Stimulated activated CD8-positive, alpha-beta memory T cell treated with anti-CD3 and anti-CD28 coated beads, Interleukin-12 subunit alpha, Interleukin-12 subunit beta, amount 100 ng/mL, for 4 hours (primary cell): ENCODE results near the gene TBCD.
A peak's percentile ranks its signal among the peaks of the same experiment; 100 is the strongest.
"Not testable (repeated sequence)": the region's sequence is repeated elsewhere in the genome, so short reads cannot be mapped to it uniquely, and the experiment has no call there.

Experiments used
- DNase-seq: peaks from one replicate; pipeline ENCODE4 v3.0.0-alpha.2; 2020; ENCODE audit warnings: low read depth

Gene TBCD

DNA sequence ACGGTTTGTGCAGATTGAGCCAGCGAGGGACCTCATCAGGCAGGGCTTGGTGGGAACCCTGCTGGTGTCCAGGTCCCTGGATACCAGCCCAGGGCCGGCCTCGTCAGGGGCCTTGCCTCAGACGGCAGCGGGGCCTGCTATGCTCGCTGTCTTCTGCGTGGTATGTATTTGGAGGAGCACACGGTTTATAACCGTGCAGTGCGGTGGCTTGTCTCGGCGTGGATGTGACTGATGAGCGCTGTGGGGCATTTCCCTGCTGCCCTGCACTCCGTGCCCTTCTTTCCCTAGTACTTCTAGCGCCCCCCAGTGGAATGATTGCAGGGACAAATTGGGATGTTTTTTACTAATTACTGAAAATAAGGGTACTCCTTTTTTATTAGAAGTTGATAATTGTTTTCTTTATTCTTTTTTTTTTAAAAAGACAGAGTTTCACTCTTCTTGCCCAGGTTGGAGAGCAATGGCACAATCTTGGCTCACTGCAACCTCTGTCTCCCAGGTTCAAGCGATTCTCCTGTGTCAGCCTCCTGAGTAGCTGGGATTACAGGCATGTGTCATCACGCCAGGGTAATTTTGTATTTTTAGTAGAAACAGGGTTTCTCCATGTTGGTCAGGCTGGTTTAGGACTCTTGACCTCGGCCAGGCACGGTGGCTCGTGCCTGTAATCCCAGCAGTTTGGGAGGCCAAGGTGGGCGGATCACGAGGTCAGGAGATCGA lies 15.3 kb downstream of the TBCD start:
- DNase-seq, result no peak

DNA sequence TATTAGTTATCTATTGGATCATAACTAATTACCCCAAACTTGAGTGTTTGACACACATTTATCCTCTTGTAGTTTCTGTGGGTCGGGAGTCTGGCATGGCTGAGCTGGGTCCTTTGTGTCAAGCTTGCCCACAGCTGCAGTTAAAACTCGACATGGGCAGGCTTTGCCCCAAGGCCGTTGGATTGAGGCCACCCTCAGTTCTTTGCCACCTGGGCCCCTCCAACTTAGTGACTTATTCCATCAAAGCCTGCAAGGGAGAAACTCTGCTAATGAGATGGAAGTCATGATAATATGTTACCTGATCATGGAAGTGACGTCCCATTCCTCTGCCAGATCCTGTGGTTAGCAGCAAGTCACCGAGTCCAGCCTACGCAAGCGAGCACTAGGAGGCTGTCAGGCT lies 17.2 kb downstream of the TBCD start:
- no peak for DNase-seq

DNA sequence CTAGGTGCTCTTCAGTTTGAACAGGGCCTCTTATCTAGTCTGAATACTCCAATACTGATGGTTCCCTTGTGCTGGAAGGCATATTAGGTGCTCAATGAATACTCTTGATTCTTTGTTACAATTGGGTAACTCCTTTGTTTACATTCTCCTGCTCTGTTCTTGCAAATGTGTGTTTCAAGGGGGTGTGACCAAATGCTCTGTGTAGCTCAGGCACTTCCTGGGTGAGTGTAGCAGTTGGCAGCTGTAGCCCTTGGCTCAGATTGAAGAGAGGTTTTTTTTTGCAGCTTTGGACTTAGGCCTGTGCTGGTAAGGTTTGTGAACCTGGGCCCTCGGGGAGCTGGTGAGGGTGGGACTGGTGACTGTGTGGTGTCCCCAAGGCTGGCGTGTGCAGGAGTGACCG lies 20.2 kb downstream of the TBCD start:
- no peak for DNase-seq

DNA sequence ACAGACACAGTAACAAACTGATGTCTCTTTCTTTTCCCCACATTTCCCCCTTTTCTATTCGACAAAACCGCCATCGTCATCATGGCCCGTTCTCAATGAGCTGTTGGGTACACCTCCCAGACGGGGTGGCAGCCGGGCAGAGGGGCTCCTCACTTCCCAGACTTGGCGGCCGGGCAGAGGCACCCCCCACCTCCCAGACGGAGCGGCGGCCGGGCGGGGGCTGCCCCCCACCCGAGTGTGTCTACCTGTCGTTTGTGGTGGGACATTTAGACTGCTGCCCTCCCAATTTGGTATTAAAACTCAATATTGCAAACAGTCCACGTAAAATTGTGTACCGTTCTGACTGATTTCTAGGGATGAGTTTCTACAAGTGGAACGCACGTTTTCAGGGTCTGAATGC lies 22.6 kb downstream of the TBCD start:
- not testable (repeated sequence) for DNase-seq

DNA sequence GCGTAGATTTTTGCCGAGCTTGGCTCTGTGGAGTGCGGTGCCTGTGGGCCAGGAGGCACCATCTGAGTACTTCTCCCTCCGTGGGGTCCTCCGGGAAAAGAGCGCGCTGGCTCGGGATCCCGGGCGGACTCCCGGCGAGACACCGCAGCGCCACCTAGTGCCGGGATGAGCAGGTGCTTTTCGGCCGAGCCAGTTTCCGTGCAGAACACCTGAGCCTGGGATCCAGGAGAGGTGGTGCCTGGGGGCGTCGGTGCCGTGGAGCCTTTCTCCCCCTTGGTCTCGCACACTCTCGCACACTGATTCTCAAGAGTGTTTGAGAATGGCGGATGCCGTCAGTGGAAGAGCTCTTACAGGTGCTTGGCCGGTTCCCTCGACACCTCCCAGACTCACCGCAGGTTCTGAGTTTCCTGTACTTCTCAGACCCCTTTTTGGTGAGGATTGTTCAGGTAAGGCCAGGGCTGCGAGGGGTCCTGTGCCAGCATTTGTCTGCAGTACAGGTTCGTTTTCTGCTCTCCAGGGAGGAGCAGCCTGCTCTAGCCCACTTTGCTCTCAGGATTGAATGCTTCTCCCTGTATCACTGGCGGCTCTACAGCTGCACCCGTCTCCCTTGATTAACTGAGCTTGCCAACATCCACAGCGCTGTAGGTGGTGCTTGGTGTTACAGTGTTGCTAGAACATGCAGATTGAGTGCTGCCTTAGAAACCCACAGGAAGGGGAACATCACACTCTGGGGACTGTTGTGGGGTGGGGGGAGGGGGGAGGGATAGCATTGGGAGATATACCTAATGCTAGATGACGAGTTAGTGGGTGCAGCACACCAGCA lies 23.3 kb downstream of the TBCD start:
- DNase-seq, result peak; percentile 28

DNA sequence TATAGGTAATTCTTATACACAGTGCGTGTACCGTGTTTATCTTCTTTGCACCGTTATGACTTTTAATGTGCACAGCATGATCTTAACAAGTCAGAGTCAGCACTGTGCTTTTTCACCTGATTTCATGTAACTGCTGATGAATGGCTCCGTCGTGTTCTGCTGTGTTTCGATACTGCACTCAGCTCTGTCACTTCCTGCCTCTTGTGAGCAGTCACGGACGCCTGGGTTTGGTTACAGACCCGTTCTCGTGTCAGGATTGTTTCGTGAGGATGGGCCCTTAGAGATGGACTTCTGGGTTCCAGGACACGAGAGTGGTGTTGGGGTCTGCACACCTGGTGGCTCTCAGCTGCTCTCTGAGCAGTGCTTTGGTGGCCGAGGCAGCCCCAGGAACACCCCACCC lies 24.6 kb downstream of the TBCD start:
- no peak for DNase-seq

DNA sequence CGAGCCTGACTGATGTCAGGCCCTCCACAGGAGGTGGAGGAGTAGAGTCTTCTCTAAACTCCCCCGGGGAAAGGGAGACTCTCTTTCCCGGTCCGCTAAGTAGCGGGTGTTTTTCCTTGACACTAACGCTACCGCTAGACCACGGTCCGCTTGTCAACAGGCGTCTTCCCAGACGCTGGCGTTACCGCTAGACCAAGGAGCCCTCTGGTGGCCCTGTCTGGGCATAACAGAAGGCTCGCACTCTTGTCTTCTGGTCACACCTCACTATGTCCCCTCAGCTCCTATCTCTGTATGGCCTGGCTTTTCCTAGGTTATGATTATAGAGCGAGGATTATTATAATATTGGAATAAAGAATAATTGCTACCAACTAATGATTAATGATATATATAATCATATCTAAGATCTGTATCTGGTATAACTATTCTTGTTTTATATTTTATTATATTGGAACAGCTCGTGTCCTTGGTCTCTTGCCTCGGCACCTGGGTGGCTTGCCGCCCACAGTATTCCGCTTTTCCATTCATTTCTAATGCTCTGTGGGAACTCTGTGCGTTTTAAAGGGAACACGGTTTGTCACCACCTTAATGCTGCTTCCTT lies 26.0 kb downstream of the TBCD start:
- DNase-seq, result not testable (repeated sequence)

DNA sequence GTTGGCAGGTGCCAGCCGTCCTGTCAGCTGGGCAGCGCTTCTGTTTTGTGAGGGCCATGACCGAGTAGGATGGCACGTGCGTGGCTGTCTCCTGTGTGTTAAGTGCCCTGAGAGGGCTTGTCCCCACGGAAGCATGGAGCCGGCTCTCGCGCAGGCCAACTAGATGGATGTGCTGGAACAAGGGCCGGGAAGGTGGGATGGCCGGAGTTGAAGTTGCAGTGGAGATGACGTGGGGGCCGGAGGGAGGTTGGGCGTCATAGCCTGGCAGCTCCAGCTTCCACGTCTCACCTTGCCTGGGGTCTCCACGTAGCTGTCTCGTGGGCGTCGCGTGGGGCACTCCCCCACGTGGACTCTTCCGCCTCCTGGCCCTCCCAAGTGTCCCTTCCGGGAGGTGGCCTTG lies 27.7 kb downstream of the TBCD start:
- DNase-seq, result no peak

DNA sequence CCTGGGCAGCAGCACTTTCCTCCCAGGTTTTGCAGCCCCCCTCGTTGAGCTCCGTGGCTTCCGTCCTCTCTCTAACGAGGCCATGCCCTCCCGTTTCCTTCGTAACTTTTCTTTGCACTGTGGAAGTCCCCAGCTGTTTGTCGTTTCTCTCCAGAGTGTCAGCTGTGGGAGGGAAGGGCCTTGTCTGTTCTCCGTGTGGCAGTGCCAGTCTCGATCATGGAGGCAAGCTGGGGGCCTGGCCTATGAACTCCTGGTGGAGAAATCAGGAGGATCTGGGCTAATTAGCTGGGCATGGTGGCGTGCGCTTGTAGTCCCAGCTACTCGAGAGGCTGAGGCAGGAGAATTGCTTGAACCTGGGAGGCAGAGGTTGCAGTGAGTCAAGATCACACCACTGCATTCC lies 28.3 kb downstream of the TBCD start:
- DNase-seq, result no peak

DNA sequence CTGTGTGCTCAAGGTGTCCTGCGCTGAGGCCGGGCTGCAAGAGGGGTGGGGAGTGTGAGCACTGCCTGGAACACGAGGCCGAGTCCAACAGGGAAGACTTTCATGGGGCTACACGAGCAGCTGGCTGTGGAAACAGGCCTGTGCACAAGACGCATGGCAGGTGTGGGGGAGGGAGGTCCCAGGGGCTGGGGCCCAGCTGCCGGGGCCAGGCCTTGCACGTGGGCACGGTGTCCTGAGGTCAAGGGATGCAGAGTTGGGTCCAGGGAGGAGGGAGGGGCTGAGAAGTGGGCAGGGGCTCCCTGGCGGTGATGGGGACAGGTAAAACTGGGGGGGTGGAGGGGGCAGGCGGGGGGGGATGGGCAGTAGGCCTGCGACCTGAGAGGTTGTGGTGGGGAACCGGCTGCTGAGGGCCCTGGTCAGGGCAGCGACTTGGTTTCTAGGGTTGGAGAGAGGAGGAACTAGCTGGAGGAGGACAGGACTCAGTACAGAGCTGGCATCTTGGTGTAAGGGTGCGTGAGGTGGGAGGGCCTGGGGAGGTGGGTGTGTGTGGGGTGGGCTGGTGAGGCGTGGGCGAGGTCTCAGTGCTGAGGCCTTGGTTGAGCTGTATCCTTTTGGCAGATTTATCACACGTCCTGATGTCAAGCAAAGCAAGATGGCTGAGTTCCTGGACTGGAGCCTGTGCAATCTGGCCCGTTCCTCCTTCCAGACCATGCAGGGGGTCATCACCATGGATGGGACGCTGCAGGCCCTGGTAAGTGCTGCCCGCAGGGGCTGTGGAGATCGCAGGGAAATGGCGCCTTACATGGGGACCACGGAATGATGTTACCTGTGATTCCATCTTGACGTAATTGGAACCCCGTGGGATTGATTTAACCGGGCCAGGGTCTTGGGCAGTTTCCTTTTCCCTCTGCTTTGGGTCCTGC lies 29.4 kb downstream of the TBCD start:
- DNase-seq, result no peak

DNA sequence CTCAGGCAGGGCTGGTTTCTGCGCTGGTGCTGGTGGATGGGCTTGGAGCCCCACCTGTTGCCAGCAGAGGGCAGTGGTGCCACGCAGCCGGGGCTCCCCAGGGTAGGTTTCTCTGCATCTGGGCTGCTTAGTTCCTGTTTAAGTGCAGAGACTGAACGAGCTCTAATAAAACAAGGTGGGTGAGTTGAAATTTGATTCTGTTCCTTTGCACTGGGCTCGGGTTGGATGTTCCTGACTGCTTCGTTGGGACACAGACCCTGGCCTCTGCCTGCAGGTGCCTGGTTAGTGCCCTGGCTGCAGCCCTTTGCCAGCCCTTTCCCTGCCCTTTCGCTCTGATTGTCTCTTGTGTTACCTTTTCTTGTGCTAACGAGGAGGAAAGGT lies 30.0 kb downstream of the TBCD start:
- DNase-seq, result peak; percentile 69

DNA sequence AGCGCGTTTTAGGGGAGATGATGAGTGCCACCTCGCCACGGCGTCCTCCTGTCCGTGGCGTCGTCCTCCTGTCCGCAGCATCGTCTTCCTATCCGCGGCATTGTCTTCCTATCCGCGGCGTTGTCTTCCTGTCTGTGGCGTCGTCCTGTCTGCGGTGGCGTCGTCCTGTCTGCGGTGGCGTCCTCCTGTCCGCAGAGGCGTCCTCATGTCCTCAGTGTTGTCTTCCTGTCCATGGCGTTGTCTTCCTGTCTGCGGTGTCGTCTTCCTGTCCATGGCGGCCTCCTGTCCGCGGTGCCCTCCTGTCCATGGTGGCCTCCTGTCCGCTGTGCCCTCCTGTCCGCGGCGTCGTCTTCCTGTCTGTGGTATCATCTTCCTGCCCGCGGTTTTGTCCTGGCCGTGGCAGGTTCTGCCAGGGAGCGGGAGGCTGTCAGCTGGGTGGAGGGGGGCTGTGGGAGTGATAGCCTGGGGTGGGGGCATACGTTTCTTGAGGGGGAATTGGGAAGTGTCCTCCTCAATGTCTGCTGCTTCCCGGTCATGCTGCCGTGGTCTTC lies 30.9 kb downstream of the TBCD start:
- DNase-seq, result no peak

DNA sequence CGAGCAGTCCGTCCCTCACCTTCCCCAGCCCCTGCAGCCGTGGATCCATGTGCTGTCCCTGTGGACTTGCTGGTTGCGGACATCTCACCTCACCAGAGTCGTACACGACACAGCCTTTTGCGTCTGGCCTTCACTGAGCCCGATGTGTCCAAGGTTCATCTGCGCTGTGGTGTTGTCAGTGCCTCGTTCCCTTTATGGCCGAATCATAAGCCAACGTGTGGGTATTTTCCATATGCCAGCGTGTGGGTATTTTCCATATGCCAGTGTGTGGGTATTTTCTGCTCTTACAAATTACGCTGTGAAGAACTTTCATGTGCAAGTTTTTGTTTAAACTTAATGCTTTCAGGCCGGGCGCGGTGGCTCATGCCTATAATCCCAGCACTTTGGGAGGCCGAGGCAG lies 31.6 kb downstream of the TBCD start:
- DNase-seq, result no peak

DNA sequence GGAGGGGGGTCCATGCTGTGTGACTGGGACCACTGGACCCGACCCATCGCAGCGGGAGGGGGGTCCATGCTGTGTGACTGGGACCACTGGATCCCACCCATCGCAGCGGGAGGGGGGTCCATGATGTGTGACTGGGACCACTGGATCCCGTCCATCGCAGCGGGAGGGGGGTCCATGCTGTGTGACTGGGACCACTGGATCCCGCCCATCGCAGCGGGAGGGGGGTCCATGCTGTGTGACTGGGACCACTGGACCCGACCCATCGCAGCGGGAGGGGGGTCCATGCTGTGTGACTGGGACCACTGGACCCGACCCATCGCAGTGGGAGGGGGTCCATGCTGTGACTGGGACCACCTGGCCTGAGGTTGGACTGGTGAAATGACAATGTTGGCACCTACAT lies 33.7 kb downstream of the TBCD start:
- not testable (repeated sequence) for DNase-seq

DNA sequence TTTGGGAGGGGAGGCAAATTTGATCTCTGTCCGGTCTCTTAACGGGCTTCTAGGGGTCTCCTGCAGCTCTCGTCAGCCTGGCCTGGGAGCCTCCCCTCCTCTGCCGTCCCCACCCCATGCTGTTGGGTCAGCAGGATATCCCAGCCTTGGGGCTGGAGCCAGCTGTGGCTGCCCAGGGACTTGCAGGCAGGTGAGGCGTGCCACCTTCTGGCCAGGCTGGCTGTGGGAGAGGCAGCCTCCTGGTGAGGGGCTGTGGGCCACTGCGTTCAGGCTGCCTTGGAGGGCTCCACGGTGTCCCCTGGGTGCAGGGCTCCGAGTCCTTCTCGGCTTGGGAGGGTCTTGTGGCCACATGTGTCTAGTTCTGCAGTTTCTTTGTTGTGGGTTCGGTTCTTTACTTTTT lies 34.6 kb downstream of the TBCD start:
- DNase-seq, result no peak

DNA sequence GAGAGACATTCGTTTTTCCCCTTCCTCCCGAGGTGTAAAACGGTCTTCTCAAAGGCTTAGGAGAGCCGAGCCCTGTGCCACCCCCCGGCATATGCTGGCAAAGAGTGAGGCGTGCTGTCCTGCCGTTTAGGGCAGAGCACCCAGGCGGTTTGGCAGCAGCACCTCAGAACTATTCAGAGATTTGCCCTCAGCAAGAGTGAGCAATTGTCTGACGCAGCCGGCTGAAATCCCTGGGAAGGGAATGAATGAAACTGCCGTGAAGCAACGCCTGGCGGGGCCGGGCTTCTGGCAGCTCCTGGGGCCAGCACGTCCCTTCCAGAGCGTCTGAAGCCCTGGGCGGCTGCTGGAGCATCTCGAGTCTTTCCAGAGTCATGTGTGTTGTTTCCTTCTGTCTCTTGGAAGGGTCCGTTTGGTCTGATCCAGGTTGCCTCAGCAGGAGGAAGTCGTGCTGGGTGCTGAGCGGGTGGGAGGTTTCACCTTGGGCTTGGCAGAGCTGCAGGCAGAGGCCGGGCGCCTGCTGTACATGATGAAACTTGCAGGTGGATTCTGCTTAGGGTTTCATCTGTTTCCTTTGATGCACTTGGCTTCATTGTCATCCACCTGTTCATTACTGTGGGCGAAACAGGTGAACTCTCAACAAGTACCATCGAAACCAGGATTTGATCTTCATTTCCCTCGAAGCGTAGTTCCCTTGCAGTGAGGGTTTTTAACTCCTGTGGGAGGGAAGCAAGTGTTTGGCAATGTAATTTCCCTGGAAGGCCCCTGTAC lies 35.4 kb downstream of the TBCD start:
- no peak for DNase-seq

DNA sequence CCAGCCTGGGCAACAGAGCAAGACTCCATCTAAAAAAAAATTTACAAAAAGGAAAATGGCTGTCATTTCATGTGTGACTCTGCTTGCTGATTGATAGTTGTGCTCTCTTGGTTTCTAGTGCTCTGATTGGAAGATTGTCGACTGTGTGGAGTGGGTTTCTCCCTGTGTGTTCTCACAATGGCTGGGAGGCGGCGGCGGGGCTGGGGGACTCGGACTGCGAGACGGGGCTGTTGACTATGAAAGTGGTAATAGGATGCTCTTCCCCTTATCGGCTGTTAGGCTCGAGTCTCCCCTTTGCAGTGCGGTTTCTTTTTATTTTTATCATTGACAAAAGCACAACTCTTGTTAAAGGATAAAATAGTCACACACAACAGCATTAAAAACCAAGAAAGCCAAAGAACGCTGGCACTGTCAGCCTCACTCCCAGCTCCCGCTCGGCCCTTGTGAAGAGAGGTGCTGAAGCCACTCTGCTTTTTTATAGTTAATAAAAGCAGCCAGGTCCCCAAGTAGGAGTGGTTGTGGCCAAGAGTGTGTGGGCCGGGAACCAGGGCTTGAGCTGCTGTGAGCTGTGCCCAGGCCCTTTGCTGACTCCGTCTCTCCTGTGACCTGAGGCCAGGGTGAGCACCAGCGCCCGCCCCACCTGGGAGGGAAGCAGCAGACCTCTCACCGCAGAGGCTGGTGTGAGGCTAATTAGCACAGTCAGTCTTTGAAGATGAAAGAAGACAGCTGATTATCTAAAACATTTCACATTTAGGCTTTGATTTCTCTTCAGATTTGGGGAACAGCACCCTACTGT lies 36.5 kb downstream of the TBCD start:
- DNase-seq, result no peak

DNA sequence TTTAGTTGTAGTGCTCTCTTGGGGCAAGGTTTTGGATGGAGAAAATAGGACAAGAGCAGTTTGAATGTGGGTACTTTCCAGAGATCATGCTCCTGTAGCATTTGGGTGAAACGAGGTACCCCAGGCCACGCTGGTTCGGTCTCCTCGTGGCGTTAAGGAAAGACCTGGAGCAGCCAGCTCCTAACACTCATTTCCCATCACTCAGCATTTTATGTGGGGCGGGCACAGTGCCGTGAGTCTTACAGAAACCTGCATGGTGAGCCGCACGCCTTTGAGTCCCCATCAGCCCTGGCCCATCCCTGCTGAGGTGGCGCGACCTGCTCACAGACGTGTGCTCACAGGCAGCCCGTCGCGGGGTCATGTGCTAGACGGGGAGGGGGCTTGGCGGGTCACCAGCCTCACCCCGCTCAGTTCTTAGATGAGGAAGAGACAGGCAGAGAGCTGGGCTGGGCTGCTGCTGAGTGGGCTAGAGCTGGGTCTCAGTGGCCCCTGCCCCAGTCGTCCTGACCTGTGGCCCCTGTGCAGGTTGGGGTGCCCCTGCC lies 37.3 kb downstream of the TBCD start:
- no peak for DNase-seq

DNA sequence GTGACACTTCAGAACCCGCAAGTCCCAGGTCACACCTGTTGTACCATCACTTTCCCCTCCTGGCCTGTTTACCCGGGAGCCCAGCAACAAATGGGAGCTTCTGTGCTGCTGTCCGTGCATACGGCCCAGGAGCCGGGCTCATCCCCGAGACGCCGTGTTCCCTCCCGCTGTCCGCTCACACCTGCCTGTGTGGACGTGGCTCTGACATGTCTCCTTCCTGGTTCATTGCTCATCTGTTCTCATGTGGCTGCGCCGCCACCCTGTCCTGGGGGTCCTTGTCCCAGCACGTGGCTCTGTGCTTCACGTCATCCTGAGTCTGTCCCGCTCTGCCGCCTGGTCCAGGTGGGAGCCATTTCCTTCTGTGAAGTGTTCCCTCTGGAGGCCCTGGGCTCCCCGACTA lies 37.9 kb downstream of the TBCD start:
- no peak for DNase-seq

DNA sequence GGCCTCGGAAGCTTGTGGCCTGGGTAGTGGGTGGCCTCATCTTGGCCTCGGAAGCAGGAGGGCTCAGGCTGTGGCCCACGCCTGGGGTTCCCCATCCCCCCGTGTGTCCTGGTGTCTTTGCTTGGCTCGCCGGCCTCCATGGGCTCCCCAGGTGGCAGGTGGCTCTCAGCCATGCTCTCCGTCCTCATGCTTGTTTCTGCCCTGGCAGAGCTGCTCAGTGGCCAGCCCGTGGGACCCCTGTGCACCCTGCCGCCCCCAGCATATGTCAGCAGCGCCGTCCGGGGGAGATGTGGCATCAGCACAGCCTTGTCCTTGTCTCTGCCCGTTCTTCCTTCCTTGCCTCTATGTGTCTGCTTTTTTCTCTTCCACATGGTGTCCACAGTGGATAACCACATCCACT lies 38.5 kb downstream of the TBCD start:
- no peak for DNase-seq
